Endothelial cell of umbilical vein (primary cell): ENCODE measurements around the gene DCC.

Experiments
- POLR2AphosphoS5 ChIP-seq: IDR thresholded peaks from 2 replicates; pipeline ENCODE4 v1.6.1; 2012; ENCODE audit warnings: low read depth, mild to moderate bottlenecking, control low read depth, low read length, moderate library complexity; ENCODE audit not compliant: insufficient read depth
- TF ChIP-seq, protein P1 (sequence below), 2 donors: IDR thresholded peaks; 1 replicate in 1 of 2; 2 replicates in 1 of 2; pipeline ENCODE4 v1.5.1; 2011; ENCODE audit warnings: low read length in 2 of 2, mild to moderate bottlenecking in 2 of 2, moderate library complexity in 2 of 2, control low read depth in 1 of 2, inconsistent platforms in 1 of 2, low read depth in 1 of 2; ENCODE audit not compliant: insufficient read depth in 1 of 2; ENCODE audit errors: extremely low read depth in 1 of 2
- TF ChIP-seq, protein P2 (sequence below): IDR thresholded peaks from 2 replicates; pipeline ENCODE4 v1.6.1; 2011; ENCODE audit not compliant: insufficient read depth, insufficient read length

- TF ChIP-seq, protein P1, sequence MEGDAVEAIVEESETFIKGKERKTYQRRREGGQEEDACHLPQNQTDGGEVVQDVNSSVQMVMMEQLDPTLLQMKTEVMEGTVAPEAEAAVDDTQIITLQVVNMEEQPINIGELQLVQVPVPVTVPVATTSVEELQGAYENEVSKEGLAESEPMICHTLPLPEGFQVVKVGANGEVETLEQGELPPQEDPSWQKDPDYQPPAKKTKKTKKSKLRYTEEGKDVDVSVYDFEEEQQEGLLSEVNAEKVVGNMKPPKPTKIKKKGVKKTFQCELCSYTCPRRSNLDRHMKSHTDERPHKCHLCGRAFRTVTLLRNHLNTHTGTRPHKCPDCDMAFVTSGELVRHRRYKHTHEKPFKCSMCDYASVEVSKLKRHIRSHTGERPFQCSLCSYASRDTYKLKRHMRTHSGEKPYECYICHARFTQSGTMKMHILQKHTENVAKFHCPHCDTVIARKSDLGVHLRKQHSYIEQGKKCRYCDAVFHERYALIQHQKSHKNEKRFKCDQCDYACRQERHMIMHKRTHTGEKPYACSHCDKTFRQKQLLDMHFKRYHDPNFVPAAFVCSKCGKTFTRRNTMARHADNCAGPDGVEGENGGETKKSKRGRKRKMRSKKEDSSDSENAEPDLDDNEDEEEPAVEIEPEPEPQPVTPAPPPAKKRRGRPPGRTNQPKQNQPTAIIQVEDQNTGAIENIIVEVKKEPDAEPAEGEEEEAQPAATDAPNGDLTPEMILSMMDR (IDR thresholded peaks at IDR 0.05; ENCODE audit: extremely low read depth in 1 of 2, insufficient read depth in 1 of 2, low read depth in 1 of 2, low read length in 2 of 2), result no peak
- TF ChIP-seq, protein P2, sequence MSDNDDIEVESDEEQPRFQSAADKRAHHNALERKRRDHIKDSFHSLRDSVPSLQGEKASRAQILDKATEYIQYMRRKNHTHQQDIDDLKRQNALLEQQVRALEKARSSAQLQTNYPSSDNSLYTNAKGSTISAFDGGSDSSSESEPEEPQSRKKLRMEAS, result no peak
- no peak for TF ChIP-seq POLR2AphosphoS5
These were observed 473.8 kb downstream of the DCC start for GRCh38 chr18:52813635-52814416.
